HT-29 (cell line): ENCODE data around the gene FRMD4B. TPM values are rescaled to one million over a fixed set of nuclear protein-coding genes. Genes with fewer than 3 reads are reported as not detected.

Experiments used
- DNase-seq: peaks from one replicate; pipeline ENCODE4 v3.0.0-alpha.2; 2015; ENCODE audit warnings: low spot score
- total RNA-seq: library from RNA; depleted of rRNA; stranded (reverse); fragments of >200 nt; shearing (Covaris generic); gene quantifications from 2 replicates; pipeline ENCODE4 v1.2.3, GENCODE V29; 2014; rRNA removed

FRMD4B gene
- total RNA-seq, result 19.6 and 21.2 TPM in 2 replicates

DNA sequence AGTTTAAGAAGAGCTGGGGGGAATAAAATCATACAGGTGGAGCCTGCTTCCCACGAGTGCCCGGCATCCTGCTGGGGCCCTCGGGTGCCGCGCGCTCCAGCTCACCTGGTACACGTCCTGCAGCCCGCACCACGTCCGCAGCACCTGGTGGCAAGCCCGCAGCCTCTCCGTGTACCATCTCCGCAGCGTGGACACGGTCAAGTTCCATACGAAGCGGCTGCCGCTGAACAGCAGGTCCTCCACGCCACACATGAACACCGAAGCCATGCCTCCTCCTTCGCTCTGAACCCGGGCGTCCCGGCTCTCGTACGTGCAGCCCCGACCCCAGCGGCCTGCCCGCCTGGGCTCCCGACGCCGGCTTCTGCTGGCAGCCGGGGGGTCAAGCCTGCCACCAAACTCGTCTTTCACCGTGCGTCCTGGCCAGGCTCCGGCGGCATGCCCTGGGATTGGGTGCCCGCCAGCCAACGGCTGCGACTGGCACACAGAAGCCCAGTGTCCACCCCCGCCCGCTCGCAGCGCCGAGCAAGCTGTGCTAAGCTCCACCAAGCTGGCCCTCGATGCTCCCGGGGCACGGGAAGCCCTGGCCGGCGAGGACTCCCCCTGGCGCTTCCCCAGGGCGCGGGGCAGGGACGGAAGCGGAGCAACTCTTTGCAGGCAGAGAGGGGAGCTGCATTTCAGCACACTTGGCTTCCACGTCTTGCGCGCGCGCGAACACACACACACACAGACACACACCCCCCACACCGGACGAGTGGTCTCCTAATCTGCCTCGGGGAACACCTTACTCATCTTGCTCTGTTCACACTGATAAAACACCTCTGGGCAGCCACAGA is at the start of gene FRMD4B:
Gene FRMD4B (minus strand): TSS at position 366 of the 833 bp plus-strand sequence. CDS start 99 bp downstream, at position 267.
- DNase-seq, result no peak

DNA sequence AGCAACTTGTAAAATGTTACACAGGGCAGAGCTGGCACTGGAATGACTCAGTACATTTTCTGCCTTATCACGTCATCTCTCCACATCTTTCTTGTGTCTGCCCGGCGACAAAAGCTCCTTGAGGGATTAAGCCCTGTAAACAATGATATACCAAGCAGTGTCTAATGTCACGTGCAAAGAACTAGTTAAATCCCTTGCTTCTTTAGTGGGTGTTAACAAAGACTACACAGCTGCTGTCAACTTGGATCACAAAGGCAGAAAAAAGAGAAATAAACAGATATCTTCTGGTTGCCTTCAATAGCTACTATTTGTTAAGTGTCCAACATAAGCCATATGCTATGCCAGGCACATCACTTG is 48.1 kb upstream of the FRMD4B start:
- DNase-seq, result no peak

DNA sequence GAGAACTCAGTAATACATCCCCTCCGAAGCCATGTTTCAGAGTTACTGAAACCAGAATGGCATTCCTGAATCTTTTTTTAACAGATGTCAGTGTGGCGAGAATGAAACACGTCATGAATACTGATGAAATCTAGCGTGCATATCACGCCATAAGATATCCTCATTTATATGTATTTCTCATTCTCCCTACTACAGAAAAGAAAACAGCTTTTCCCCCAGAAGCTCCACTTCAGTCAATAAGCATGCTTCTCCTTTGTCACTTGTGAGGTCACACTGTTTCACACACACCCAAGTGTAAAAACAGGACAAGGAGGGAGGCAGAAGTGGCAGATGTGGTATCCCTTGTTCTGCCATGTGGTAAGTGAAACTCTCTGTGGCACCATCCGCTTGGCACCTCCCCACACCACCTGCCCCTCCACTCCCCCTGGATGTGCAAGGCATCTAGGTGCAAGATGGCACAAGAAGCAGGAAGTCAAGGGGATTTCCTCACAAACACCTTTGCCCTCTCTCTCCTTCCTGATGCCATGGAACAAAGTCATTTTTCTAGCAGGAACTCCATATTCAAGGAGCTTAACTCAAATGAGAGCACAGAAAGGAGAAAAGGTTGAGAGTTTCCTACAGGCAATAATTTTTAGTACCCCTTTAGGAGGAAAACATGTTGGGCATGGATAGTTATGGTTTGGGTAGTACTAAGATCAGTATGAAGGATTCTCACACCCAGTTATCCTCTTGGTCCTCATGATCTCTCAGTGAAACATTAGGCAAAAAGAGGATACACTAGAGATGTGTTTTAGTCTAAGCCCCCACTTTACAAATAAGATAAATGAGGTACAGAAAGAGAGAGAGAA is 47.5 kb upstream of the FRMD4B start:
- DNase-seq, result peak; percentile 59

DNA sequence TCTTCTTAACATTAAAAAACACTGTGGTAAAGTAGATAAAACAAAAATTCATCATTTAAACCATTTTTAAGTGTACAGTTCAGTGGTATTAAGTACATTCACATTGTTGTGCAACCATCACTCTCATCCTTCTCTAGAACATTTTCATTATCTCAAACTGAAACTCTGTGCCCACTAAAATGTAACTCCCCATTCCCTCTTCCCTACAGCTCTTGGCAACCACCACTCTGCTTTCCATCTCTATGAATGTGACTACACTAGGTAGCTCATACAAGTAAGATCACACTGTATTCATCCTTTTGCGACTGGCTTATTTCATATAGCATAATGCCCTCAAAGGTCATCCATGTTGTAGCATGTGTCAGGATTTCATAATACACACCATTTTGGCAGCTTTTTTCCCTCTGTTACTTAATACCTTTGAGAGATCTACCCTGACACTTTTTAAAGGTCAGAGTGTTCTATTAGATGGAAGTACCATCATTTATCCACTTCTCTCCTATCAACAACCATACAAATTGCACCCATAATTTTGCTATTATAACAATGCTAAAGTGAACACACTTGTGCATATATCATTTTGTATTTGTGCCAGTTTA is 42.9 kb upstream of the FRMD4B start:
- DNase-seq, result no peak

DNA sequence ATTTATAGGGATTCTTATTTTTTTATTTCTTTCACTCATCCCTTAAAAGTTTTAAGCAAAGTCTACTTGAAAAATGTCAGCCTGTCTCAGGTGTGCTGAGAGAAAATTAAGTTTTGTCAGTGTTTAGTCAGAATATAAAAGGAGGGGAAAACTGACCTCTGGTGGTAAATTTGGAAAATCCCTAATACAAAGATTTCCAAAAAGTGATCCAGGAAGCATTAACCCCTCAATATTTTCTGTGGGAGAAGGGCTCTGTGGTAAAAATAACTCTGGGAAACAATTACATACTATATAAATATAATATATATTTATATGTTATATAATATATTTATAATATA is 41.0 kb upstream of the FRMD4B start:
- DNase-seq, result no peak

DNA sequence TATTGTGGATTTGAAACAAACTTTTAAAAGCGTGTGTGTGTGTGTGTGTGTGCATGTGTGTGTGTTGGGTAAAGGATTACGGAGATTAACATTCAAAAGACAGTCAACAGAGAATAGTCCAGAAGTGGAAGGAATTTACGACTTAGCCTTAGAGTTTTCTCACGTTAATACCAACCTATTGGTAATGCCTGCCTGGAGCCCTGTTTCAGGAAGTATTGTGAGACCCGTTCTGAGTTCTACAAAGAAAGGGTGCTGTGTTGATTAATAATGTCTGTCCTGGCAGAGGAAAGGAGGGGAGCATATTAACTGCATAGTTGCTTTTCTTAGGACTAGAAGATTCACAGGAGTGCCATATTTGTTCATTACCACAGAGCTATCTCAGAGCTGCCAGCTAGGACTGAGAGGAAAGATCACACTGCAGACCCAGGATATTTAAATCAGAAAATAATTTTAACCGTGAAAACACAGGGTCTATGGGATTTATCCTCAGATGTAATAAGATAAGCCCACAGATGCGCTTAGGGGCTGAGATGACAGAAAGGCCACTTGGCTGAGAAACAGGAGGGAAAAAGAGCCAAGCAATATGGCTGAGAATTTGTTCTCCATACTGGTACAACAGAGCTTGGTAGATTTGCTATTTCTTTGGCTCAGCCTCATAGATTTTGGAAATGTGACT is 40.5 kb upstream of the FRMD4B start:
- no peak for DNase-seq

DNA sequence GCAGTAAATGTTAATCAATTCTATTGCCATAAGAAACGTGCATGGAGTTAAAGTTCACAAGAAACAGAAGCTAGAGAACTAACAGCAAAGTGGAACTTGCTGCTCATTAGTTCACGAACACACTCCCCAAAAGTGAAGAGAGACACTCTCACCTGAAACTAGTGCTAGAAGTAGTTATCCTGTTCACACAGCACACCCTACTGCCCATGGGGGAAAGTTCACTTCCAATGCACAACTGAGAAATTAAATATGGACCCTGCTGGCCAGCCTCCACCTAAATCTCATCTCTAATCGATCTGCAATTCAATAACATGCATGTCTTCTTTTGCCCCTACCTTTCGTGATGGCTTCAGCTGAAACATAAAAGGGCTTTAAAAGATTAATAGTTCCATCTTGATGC is 39.4 kb upstream of the FRMD4B start:
- DNase-seq, result peak; percentile 56

DNA sequence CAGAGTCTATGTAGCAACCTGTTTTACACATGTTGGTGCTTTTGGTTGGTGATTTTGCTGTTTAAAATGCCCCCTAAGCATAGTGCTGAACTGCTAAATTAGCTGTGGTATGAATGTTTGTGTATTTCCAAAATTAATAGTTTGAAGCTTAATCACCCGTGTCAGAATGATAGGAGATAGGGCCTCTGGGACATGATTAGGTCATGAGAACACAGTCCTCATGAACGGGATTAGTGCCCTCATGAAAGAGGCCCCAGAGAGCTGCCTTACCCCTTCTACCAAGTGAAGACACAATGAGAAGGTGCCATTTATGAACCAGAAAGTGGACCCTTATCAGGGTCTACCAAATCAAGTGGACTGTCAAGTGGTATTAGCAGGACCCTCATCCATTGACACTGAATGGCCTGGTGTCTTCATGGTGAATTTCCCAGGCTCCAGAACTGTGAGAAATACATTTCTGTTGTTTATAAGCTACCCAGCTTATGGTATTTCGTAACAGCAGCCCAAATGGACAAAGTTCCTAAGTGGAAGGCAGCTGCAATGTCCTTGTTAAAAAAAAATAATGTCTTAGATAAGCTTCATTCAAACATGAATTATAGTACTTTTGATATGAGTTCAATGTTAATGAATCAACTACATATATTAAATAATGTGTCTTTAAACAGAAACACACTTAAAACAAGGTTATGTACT is 37.7 kb upstream of the FRMD4B start:
- DNase-seq, result no peak

DNA sequence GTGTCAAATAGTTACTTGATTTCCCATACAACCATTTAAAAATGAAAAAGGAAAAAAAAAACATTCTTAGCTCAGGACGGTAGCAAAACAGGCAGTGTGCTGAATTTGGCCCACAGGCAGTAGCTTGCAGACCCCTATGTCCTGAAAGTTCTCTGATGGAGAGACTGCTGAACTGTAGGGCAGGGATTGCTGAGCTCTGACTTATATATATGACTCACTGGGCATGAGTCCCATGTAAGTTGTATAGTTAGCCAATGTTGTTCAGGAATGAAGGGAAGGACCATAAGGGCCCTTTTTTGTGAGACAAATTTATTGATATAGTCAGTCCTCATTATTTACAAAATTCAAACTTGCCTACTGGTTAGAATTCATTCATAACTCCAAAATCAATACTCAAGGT is 36.9 kb upstream of the FRMD4B start:
- no peak for DNase-seq

DNA sequence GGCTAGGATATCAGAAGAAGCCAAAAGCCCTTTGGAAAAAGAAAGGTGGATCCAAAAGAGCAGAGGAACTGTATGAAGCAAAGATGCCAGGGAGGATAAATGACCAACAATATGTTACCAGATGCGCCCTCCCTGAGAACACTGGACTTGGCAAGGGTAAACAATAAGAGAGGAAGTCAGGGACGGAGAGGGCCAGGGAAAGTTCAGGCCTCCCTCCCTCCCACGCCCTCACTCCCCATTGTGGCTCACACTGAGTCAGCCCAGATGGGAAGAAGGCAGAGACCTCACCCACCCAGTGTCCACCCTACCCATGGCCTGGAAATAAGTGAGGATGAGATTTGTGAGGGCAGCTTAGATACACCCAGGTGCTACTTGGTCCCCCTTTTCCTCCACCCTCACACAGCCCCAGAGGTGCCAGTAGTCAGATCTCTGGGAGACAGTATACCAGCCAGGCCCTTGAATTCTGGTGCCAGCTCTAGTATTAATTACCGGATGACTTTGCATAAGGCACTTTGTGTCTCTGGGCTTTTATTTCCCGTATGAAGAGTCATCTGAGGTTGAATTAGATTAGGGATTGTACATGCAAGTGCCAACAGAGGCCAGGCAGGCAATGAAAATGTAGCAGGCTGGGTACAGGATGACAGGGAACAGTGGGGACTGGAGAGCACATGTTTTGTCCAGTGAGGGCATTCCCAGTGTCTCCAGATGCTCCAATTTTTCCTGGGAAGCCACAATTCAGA is 35.1 kb upstream of the FRMD4B start:
- no peak for DNase-seq

DNA sequence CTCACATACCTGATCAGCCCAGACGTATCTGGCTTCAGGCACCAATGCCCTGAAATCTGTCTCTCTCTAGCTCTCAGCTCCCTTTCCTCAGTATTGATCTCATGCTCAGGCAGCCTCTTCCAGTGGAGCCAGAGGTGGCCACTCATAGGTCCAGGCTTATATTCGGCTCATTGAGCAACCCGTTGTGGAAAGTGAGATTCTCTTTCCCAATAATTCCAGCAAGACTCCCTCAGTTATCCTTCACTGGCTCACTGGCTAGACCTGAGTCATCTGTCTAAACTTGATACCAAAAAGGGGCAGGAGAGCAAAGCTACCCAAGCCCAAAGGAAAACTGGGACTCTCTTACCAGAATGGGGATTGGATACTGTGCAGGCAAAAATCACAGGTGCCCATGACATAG is 33.4 kb upstream of the FRMD4B start:
- no peak for DNase-seq

DNA sequence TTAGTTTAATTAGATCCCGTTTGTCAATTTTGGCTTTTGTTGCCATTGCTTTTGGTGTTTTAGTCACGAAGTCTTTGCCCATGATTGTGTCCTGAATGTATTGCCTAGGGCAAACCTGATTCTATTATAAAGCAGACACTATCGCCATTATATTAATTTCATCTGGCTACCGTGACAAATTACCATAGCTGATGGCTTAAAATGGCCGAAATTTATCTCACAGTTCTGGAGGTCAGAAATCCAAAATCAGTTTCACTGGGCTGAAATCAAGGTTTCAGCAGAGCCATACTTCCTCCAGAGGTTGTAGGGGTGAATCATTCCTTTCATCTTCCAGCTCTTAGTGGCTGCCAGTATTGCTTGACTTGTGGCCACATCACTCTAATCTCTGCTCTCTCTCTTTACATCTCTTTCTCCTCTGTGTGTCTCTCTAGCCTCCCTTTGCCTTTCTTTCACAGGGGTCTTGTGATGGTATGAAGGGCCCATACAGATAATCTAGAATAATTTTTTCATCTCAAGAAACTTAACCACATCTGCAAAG is 31.7 kb upstream of the FRMD4B start:
- DNase-seq, result no peak

DNA sequence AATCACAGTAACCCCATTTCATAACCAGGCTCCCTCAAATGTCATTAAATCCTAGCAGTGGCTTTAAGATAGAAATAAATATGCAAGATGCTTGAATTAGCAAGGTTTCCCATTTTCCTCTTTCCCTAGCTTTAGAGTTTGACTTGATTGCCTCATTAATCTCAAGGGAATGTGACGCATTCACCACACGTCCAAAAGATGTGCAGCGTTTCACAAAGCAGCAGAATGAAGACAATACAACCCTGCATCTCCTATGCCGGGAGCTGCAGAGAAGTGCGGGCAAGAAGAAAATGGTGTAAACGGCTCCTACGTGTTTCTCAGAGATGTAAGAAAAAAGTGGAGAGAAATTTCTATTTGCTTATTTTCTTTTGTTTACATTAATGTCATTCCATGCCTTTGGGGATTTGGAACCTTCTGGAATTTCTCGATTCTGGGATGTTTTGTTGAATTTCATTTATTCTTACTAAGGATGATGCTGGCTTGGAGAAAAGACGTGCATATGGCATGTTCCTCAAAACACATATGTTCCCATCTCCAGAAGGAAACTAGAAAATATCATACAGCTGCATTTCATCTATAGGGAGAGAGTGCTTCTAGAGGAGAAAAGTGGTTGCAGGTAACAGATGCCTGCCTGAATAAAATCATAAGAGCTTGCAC is 27.8 kb upstream of the FRMD4B start:
- DNase-seq, result no peak

DNA sequence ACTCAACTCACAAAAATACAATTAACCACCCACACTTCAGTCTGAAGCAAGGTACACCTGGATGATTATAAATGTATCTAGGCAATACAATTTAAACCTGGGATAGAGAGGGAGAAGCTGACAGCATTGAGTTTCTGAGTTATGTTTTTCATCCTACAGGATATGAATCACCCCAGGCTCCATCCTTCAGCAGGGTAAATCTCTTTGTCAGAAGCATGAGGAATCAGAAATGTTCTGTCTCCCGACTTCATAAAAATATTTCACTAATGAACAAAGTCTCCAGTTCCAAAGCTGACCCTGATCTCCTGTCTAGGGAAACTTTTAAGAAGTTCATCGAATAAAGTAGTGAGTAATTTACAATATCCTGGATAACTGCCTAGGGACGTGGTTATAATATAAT is 25.5 kb upstream of the FRMD4B start:
- DNase-seq, result no peak

DNA sequence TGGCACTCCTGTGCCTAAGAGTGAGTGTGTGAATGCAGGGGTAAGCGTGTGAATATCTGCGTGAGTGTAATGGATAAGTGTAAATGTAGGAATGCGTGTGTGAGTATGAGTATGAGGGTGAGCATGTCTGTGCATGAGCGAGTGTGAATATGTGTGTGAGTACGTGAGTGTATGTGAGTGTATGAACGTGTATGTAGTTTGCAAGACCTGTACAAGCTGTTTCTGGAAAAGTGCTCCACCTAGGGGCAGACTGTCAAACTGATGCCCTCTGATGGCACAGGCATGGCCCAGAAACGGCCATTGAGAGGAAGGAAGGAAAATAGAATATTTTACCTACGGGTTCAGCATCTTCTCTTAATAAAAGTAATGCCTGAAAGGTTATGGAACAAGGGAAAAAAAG is 24.4 kb upstream of the FRMD4B start:
- DNase-seq, result peak; percentile 71

DNA sequence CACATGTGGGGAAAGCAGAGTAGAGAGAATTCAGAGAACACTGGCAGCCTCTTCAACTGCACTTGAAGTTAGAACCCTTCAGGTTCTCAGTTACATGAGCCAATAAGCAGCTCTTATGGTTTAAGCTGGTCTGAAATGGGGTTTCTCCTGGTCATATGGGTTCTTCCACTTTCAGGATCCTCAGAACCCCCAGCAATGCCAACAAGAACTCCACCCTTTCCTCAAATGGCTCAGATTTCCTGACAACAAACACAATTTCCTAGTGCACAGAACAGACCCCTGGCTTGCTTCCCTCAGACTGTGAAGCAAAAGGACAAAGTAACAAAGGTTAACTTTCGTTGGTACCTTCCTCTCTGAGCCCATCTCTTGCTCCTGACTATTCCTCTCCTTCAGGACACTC is 23.9 kb upstream of the FRMD4B start:
- DNase-seq, result no peak

DNA sequence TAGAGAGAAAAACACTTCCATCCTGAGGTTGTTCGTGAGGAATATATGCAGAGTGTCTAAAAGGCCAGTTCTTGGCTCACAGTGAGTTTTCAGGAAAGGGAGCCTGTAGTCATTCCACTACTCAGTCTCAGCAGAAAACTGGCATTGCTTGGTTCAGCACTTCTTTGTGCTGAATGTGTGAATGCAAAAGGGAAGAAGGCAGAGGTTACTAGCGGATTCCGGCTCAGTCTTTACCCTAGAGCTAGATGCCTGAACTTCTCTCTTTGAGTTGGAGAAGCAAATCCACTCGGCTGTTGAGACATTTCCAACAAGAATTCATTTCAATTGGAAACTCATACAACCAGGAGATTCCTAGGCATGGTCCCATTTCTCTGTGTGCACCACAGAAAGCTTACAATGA is 23.1 kb upstream of the FRMD4B start:
- no peak for DNase-seq

DNA sequence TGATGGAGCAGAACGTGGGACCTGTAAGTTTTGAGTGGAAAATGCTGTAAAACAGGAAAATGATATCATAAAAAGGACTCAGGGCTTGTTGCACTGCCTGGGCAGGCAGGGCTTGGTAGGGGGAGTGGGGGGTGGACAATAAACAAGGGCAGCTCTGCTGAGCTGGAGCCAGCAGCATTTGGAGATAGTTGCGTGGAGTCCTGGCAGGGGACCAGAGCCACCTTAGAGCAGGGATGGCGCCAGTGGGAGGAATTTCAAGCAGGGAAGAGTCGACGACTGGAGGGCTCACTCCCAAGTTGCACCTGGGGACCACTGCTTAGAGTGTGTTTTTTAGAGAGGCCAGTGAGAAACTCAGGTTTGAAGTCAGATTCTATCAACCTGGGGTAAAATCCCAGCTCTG is 22.7 kb upstream of the FRMD4B start:
- no peak for DNase-seq

DNA sequence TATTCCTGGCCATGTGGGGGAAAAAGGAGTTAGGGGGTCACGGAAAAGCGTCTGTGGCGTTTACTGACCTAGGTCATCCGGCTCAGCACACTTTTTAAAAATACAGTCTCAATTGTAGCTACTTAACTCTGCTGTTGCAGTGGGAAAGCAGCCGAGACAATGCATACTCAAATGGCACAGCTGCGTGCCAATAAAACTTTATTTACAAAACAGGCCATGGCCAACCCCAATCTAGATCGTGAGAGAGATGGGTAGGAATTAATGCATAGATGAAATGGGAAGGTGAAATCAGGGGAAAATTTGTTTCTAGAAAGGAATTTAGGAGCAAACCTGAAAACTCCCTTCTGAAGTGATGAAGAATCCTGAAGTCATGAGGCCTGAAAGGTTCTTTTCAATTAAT is 22.0 kb upstream of the FRMD4B start:
- DNase-seq, result no peak

DNA sequence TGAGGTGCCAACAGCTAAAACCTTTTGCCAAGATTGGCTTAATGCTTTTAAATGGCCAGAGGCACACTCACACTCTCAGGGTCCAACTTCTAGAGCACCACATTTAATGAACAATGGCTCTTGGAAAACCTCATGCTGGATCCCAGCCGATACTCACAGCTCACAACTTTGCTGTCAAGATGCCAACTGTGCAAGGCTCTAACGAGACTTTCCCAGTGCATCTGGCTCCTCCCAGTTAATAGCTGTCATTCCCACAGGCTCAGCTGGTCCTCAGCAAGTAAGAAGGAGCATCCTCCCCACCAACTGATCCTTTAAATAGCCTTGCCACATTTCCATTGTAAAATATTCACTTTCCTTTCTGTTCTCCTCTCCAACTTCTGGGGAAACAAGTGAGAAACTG is 20.3 kb upstream of the FRMD4B start:
- no peak for DNase-seq
